HCT116 (cell line): ENCODE results near the gene DPP10. TPM values are rescaled to one million over a fixed set of nuclear protein-coding genes. Genes with fewer than 3 reads are reported as not detected.

Experiments
- ATAC-seq: fragments of 200-7000 bp; cut with Tn5 transposase; 2 replicates; pipeline ENCODE4 v1.9.1; 2020; ENCODE audit warnings: mild to moderate bottlenecking, moderate library complexity
- BruUV-seq: library from RNA; stranded (reverse); fragments of 400-500 nt; replicated peaks from 2 replicates; lab custom pipeline; 2021; lab: Mats Ljungman, UMichigan
- CTCF ChIA-PET: fragments of 300-600 bp; sonication (Branson Sonifier 250); formaldehyde crosslinking; loops from one replicate; lab custom pipeline; 2021; ENCODE audit warnings: antibody characterized with exemption; lab: Charles Lee
- POLR2A ChIA-PET: fragments of 300-600, 350-600 bp; sonication (Branson Sonifier 250); formaldehyde crosslinking; loops from one replicate; lab custom pipeline; 2021; ENCODE audit warnings: antibody characterized with exemption; lab: Charles Lee
- RAD21 ChIA-PET, 2 experiments: fragments of 300-600 bp; sonication (Branson Sonifier 250); formaldehyde crosslinking; loops; one replicate each; lab custom pipeline; 2023; ENCODE audit warnings: low total read pairs in 2 of 2; ENCODE audit not compliant: uncharacterized antibody in 2 of 2, unreplicated experiment in 2 of 2, low non-redundant PET in 1 of 2; lab: Charles Lee
- DNase-seq: peaks from one replicate; pipeline ENCODE4 v3.0.0-alpha.2; 2010; ENCODE audit warnings: low read depth, low spot score
- H2AFZ ChIP-seq: fragments of 200-600 bp; shearing (Covaris generic), sonication (generic); 2 replicates; pipeline ENCODE4 v1.6.1; 2017; ENCODE audit warnings: low read depth, mixed run types, mixed read lengths, antibody characterized with exemption, low read length; ENCODE audit not compliant: poor library complexity, severe bottlenecking
- H3K27ac ChIP-seq: 2 replicates; pipeline ENCODE4 v1.5.1; 2012; ENCODE audit warnings: low read depth, low read length
- H3K27me3 ChIP-seq: fragments of 200-600 bp; sonication (generic); 2 replicates; pipeline ENCODE4 v1.6.1; 2016; ENCODE audit warnings: mixed run types, low read length, mixed read lengths; ENCODE audit not compliant: insufficient read depth
- H3K36me3 ChIP-seq, 2 experiments: fragments of 200-500 bp in 1 of 2; fragments of 200-600 bp in 1 of 2; sonication (Bioruptor generic) in 1 of 2; sonication (generic) in 1 of 2; 2 replicates each; pipeline versions ENCODE4 v1.5.1 to v1.6.1; 2014 to 2016; ENCODE audit warnings: low read length in 2 of 2, inconsistent platforms in 1 of 2, mixed read lengths in 1 of 2, mixed run types in 1 of 2; ENCODE audit not compliant: insufficient read depth in 2 of 2, control insufficient read depth in 1 of 2
- H3K4me1 ChIP-seq, 2 experiments: fragments of 200-600 bp in 1 of 2; sonication (generic) in 1 of 2; 2 replicates each; pipeline versions ENCODE4 v1.5.1 to v1.6.1; 2012 to 2017; ENCODE audit warnings: low read length in 2 of 2, inconsistent platforms in 1 of 2, mild to moderate bottlenecking in 1 of 2, mixed read lengths in 1 of 2, mixed run types in 1 of 2, moderate library complexity in 1 of 2; ENCODE audit not compliant: insufficient read depth in 2 of 2, control insufficient read depth in 1 of 2
- H3K4me2 ChIP-seq: fragments of 200-600 bp; sonication (generic); 2 replicates; pipeline ENCODE4 v1.6.1; 2017; ENCODE audit warnings: mixed run types, low read length, mixed read lengths
- H3K4me3 ChIP-seq, 2 experiments: fragments of 200-600 bp in 1 of 2; sonication (generic) in 1 of 2; replicated peaks in 1 of 2; 2 replicates each; pipeline ENCODE4 v1.5.1; 2011 to 2016; ENCODE audit warnings: low read length in 2 of 2, control low read depth in 1 of 2, low read depth in 1 of 2, mild to moderate bottlenecking in 1 of 2, mixed read lengths in 1 of 2, mixed run types in 1 of 2
- H3K79me2 ChIP-seq: fragments of 200-600 bp; sonication (generic); 2 replicates; pipeline ENCODE4 v1.6.1; 2017; ENCODE audit warnings: mild to moderate bottlenecking, mixed run types, low read length, moderate library complexity, mixed read lengths; ENCODE audit not compliant: insufficient read depth
- H3K9ac ChIP-seq: fragments of 200-600 bp; sonication (generic); 2 replicates; pipeline ENCODE4 v1.6.1; 2016; ENCODE audit warnings: low read length, mixed read lengths
- H3K9me2 ChIP-seq: fragments of 200-600 bp; sonication (generic), shearing (Covaris generic); 2 replicates; pipeline ENCODE4 v1.6.1; 2017; ENCODE audit warnings: mixed run types, mild to moderate bottlenecking, moderate library complexity; ENCODE audit not compliant: insufficient read depth
- H3K9me3 ChIP-seq, 2 experiments: fragments of 200-500 bp in 1 of 2; fragments of 200-600 bp in 1 of 2; sonication (Bioruptor generic) in 1 of 2; sonication (generic) in 1 of 2; 2 replicates each; pipeline ENCODE4 v1.6.1; 2014 to 2017; ENCODE audit warnings: low read length in 2 of 2, mixed read lengths in 2 of 2, inconsistent platforms in 1 of 2, low read depth in 1 of 2, mild to moderate bottlenecking in 1 of 2, mixed run types in 1 of 2, moderate library complexity in 1 of 2; ENCODE audit not compliant: control insufficient read depth in 1 of 2, insufficient read depth in 1 of 2
- H4K20me1 ChIP-seq: fragments of 200-600 bp; sonication (generic), shearing (Covaris generic); 2 replicates; pipeline ENCODE4 v1.6.1; 2017; ENCODE audit warnings: mixed run types, mild to moderate bottlenecking, moderate library complexity; ENCODE audit not compliant: insufficient read depth
- CBX3 ChIP-seq: IDR thresholded peaks from 2 replicates; pipeline ENCODE4 v1.6.1; 2012; ENCODE audit warnings: low read depth
- CTCF ChIP-seq, 3 experiments: fragments of 200-600 bp in 1 of 3; sonication (generic) in 1 of 3; IDR thresholded peaks in 2 of 3; conservative IDR thresholded peaks in 1 of 3; 2 replicates each; pipeline ENCODE4 v1.5.1; 2012 to 2017; ENCODE audit warnings: low read depth in 2 of 3, low read length in 2 of 3, antibody characterized with exemption in 1 of 3, borderline replicate concordance in 1 of 3, control low read depth in 1 of 3, mild to moderate bottlenecking in 1 of 3, mixed read lengths in 1 of 3, mixed run types in 1 of 3, moderate library complexity in 1 of 3; ENCODE audit not compliant: insufficient read depth in 1 of 3
- EGR1 ChIP-seq: IDR thresholded peaks from 2 replicates; pipeline ENCODE4 v1.6.1; 2012; ENCODE audit warnings: low read depth
- ELF1 ChIP-seq: IDR thresholded peaks from 2 replicates; pipeline ENCODE4 v1.6.1; 2012; ENCODE audit warnings: low read depth, borderline replicate concordance
- EZH2 ChIP-seq: fragments of 200-600 bp; sonication (generic); IDR thresholded peaks from 2 replicates; pipeline ENCODE4 v1.6.1; 2017; ENCODE audit warnings: antibody characterized with exemption, mixed run types
- EZH2phosphoT487 ChIP-seq: fragments of 200-600 bp; IDR thresholded peaks from 2 replicates; pipeline ENCODE4 v1.6.1; 2018; ENCODE audit warnings: antibody characterized with exemption, borderline replicate concordance
- FOSL1 ChIP-seq: IDR thresholded peaks from 2 replicates; pipeline ENCODE4 v1.6.1; 2012; ENCODE audit warnings: low read depth
- MAX ChIP-seq: IDR thresholded peaks from 2 replicates; pipeline ENCODE4 v1.6.1; 2012
- POLR2A ChIP-seq: IDR thresholded peaks from 2 replicates; pipeline ENCODE4 v1.7.0; 2011; ENCODE audit warnings: borderline replicate concordance; ENCODE audit not compliant: insufficient read depth, insufficient read length; ENCODE audit errors: extremely low read depth
- POLR2AphosphoS5 ChIP-seq: IDR thresholded peaks from 2 replicates; pipeline ENCODE4 v1.6.1; 2011; ENCODE audit warnings: mild to moderate bottlenecking, low read depth, low read length, moderate library complexity
- RAD21 ChIP-seq: IDR thresholded peaks from 2 replicates; pipeline ENCODE4 v1.6.1; 2012; ENCODE audit warnings: low read depth, mild to moderate bottlenecking
- REST ChIP-seq: IDR thresholded peaks from 2 replicates; pipeline ENCODE4 v1.6.1; 2012; ENCODE audit warnings: low read depth
- SIN3A ChIP-seq: IDR thresholded peaks from 2 replicates; pipeline ENCODE4 v1.6.1; 2012; ENCODE audit warnings: low read depth
- SP1 ChIP-seq: IDR thresholded peaks from 2 replicates; pipeline ENCODE4 v1.6.1; 2012; ENCODE audit warnings: low read depth
- SRF ChIP-seq: IDR thresholded peaks from 2 replicates; pipeline ENCODE4 v1.6.1; 2012; ENCODE audit warnings: low read depth
- TCF7L2 ChIP-seq: IDR thresholded peaks from 2 replicates; pipeline ENCODE4 v1.7.0; 2011; ENCODE audit warnings: borderline replicate concordance, inconsistent platforms; ENCODE audit not compliant: insufficient read depth, insufficient read length; ENCODE audit errors: extremely low read depth
- YY1 ChIP-seq: IDR thresholded peaks from 2 replicates; pipeline ENCODE4 v1.6.1; 2011; ENCODE audit warnings: low read length, low read depth, moderate library complexity, mild to moderate bottlenecking; ENCODE audit not compliant: insufficient replicate concordance; ENCODE audit errors: extremely low read depth
- ZBTB33 ChIP-seq: IDR thresholded peaks from 2 replicates; pipeline ENCODE4 v1.6.1; 2011; ENCODE audit warnings: mild to moderate bottlenecking, low read length, moderate library complexity; ENCODE audit not compliant: insufficient replicate concordance; ENCODE audit errors: extremely low read depth
- ZFX ChIP-seq: fragments of 450-650 bp; IDR thresholded peaks from 2 replicates; pipeline ENCODE4 v1.6.1; 2017
- intact Hi-C: fragments of 100-400 bp; cut with micrococcal nuclease; formaldehyde crosslinking; loops from 2 replicates; pipeline ENCODE4 v1.10.0; 2022
- total RNA-seq: library from RNA; stranded (reverse); gene quantifications from one replicate; pipeline ENCODE4 v1.2.1, GENCODE V29; 2021; ENCODE audit not compliant: unreplicated experiment

Gene DPP10
- total RNA-seq, 1 experiment from 2014 or later, result not detected

- TF ChIP-seq REST (no peak), POLR2A (no peak), EGR1 (no peak)
These were observed 1099.9 kb downstream of the DPP10 start (continued) for GRCh38 chr2:115542331-115542730.

GRCh38 chr2:115543024-115543423, 1100.6 kb downstream of the DPP10 start:
- no peaks in the 10 kb centered on the region for H4K20me1 ChIP-seq
- no peak for TF ChIP-seq EGR1
- no peak for TF ChIP-seq ZBTB33
- no peak for TF ChIP-seq POLR2AphosphoS5
- TF ChIP-seq MAX, result no peak
- no peak for TF ChIP-seq TCF7L2
- TF ChIP-seq YY1, result no peak
- no peak for TF ChIP-seq CTCF (IDR thresholded peaks at IDR 0.05 in 2 of 3, conservative IDR thresholded peaks at IDR 0.05 in 1 of 3; ENCODE audit: borderline replicate concordance in 1 of 3, insufficient read depth in 1 of 3, low read depth in 2 of 3, low read length in 2 of 3)
- TF ChIP-seq ZFX, result no peak
- no peak for TF ChIP-seq CBX3
- no peak for TF ChIP-seq SP1
- TF ChIP-seq FOSL1, result no peak
- TF ChIP-seq EZH2phosphoT487, result no peak
- no peak for TF ChIP-seq SRF
- TF ChIP-seq SIN3A, result no peak
- TF ChIP-seq RAD21, result no peak
- no peak for TF ChIP-seq ELF1
- no peak for TF ChIP-seq EZH2
- TF ChIP-seq, all 23 proteins: peak for 0
- RAD21 ChIA-PET, result no interaction called here
- POLR2A ChIA-PET, result no interaction called here
- Histone ChIP-seq H3K4me2 (no peak overlapping the region), H3K9me2 (no peaks in the 10 kb centered on the region), H3K79me2 (no peaks in the 10 kb centered on the region), H2AFZ (no peak overlapping the region), H3K27ac (no peak overlapping the region), H3K27me3 (no peaks in the 10 kb centered on the region), H3K9ac (no peak overlapping the region), H3K4me3 (no peak overlapping the region), H3K36me3 (no peaks in the 10 kb centered on the region), H3K9me3 (peaks cover 7 to 19% of the 10 kb centered on the region in 2 experiments; a peak in 2 of 4 replicates), H3K4me1 (no peaks in the 10 kb centered on the region)
- BruUV-seq, result no TSS peak
- DNase-seq (no peak), ATAC-seq (no peak)
- intact Hi-C loops, result no loop called here
- CTCF ChIA-PET, result no interaction called here
